Stimulated activated CD4-positive, alpha-beta T cell treated with anti-CD3 and anti-CD28 coated beads, Interleukin-2, amount 100 ng/mL, for 48 hours (primary cell): ENCODE results near the gene DAAM1.

ENCODE experiments used
- DNase-seq, 2 donors: peaks; one replicate each; pipeline ENCODE4 v3.0.0-alpha.2; 2020

The DAAM1 gene

GRCh38 chr14:59265808-59266207 lies 77.3 kb downstream of the DAAM1 start:
- DNase-seq = peak in 1 of 2 donors; percentile 17

GRCh38 chr14:59267046-59267445 lies 78.6 kb downstream of the DAAM1 start:
- DNase-seq = no peak

- DNase-seq = no peak
These were observed 79.5 kb downstream of the DAAM1 start for GRCh38 chr14:59268011-59268410.

- DNase-seq = no peak
These were observed 80.4 kb downstream of the DAAM1 start for GRCh38 chr14:59268858-59269257.

- DNase-seq = no peak
These were observed 81.0 kb downstream of the DAAM1 start for GRCh38 chr14:59269466-59269865.

GRCh38 chr14:59271256-59271655 lies 82.8 kb downstream of the DAAM1 start:
- DNase-seq = no peak

GRCh38 chr14:59271734-59272133 lies 83.3 kb downstream of the DAAM1 start:
- no peak for DNase-seq

- DNase-seq = no peak
These were observed 84.2 kb downstream of the DAAM1 start for GRCh38 chr14:59272633-59273032.

- DNase-seq = no peak
These were observed 85.3 kb downstream of the DAAM1 start for GRCh38 chr14:59273737-59274136.

- DNase-seq = no peak
These were observed 86.5 kb downstream of the DAAM1 start for GRCh38 chr14:59274991-59275391.

- DNase-seq = no peak
These were observed 87.2 kb downstream of the DAAM1 start for GRCh38 chr14:59275668-59276067.

GRCh38 chr14:59276235-59276634 lies 87.8 kb downstream of the DAAM1 start:
- no peak for DNase-seq

GRCh38 chr14:59277659-59278058 lies 89.2 kb downstream of the DAAM1 start:
- no peak for DNase-seq

GRCh38 chr14:59278111-59278510 lies 89.6 kb downstream of the DAAM1 start:
- DNase-seq = no peak

GRCh38 chr14:59280961-59281360 lies 92.5 kb downstream of the DAAM1 start:
- no peak for DNase-seq

- no peak for DNase-seq
These were observed 93.3 kb downstream of the DAAM1 start for GRCh38 chr14:59281609-59282377.

GRCh38 chr14:59282378-59282765 lies 93.9 kb downstream of the DAAM1 start:
- no peak for DNase-seq

- DNase-seq = no peak
These were observed 94.9 kb downstream of the DAAM1 start for GRCh38 chr14:59283361-59283760.

GRCh38 chr14:59284059-59284458 lies 95.6 kb downstream of the DAAM1 start:
- no peak for DNase-seq

GRCh38 chr14:59292028-59292427 lies 103.6 kb downstream of the DAAM1 start:
- DNase-seq = no peak

GRCh38 chr14:59292921-59293534 lies 104.6 kb downstream of the DAAM1 start:
- DNase-seq = no peak

- no peak for DNase-seq
These were observed 105.6 kb downstream of the DAAM1 start for GRCh38 chr14:59293935-59294661.

GRCh38 chr14:59294662-59294992 lies 106.2 kb downstream of the DAAM1 start:
- no peak for DNase-seq

GRCh38 chr14:59295951-59296350 lies 107.5 kb downstream of the DAAM1 start:
- no peak for DNase-seq
